ENCODE results near the gene SMAD2.

GRCh38 chr18:47777626-47778025, 152.8 kb downstream of the SMAD2 start:
- TF ChIP-seq E2F6 (IDR thresholded peaks at IDR 0.05) = no peak
- no peak for TF ChIP-seq SP4 (IDR thresholded peaks at IDR 0.05; ENCODE audit: low read length)
- TF ChIP-seq YY1 (IDR thresholded peaks at IDR 0.05; ENCODE audit: low read depth, low read length) = no peak
- TF ChIP-seq CEBPB (IDR thresholded peaks at IDR 0.05; ENCODE audit: low read depth, low read length) = no peak
- no peak for TF ChIP-seq NRF1 (IDR thresholded peaks at IDR 0.05; ENCODE audit: low read depth, low read length)
- TF ChIP-seq TEAD4 (IDR thresholded peaks at IDR 0.05; ENCODE audit: low read depth, low read length) = no peak
- TF ChIP-seq CREB1 (IDR thresholded peaks at IDR 0.05) = no peak
- TF ChIP-seq TCF12 (IDR thresholded peaks at IDR 0.05; ENCODE audit: low read depth, low read length) = no peak
- TF ChIP-seq ZNF274 (IDR thresholded peaks at IDR 0.05; ENCODE audit: borderline replicate concordance, extremely low read depth, low read length) = no peak
- TF ChIP-seq EZH2 (IDR thresholded peaks at IDR 0.05; ENCODE audit: low read depth, low read length, severe bottlenecking) = no peak
- TF ChIP-seq CTCF (IDR thresholded peaks at IDR 0.05; ENCODE audit: control extremely low read depth in 1 of 3, insufficient read depth in 1 of 3, low read depth in 1 of 3, low read length in 3 of 3) = peak in 1 of 3 experiments; percentile 7; a peak in 1 of 4 replicates
